ENCODE data around the gene MRNIP.

The MRNIP gene

GRCh38 chr5:179880848-179881590, 22.4 kb upstream of the MRNIP start:
- DNase-seq, result no peak
- Histone ChIP-seq H4K12ac (ENCODE audit: low read depth, low read length) (no peak overlapping the region), H3K79me1 (ENCODE audit: low read length) (no peaks in the 10 kb centered on the region), H4K91ac (ENCODE audit: low read depth, low read length) (no peak overlapping the region), H3K18ac (ENCODE audit: low read length) (no peak overlapping the region), H2AFZ (ENCODE audit: insufficient read depth, low read length, poor library complexity) (no peak overlapping the region), H3K9me3 (ENCODE audit: insufficient read depth, low read depth, low read length) (peaks cover 11% of the 10 kb centered on the region), H4K8ac (ENCODE audit: low read depth, low read length) (no peak overlapping the region), H3K14ac (ENCODE audit: low read length) (no peak overlapping the region), H3K4ac (ENCODE audit: low read depth, low read length) (no peak overlapping the region), H2BK12ac (ENCODE audit: low read length) (no peak overlapping the region), H2BK5ac (ENCODE audit: low read depth, low read length, poor library complexity) (no peak overlapping the region), H3K27ac (ENCODE audit: low read depth, low read length) (no peak overlapping the region), H2AK5ac (ENCODE audit: low read length) (no peak overlapping the region), H3K27me3 (ENCODE audit: insufficient read depth, low read length) (no peaks in the 10 kb centered on the region), H3K4me3 (ENCODE audit: low read depth, low read length) (no peak overlapping the region), H3K9ac (ENCODE audit: low read length) (no peak overlapping the region), H3K4me1 (ENCODE audit: control insufficient read depth in 1 of 2, insufficient read depth in 2 of 2, low read length in 2 of 2) (no peaks in the 10 kb centered on the region), H2BK120ac (ENCODE audit: insufficient read depth, low read length, poor library complexity) (no peak overlapping the region), H3K4me2 (ENCODE audit: low read length) (no peak overlapping the region), H3K36me3 (ENCODE audit: control insufficient read depth in 1 of 2, insufficient read depth in 2 of 2, low read length in 2 of 2) (peaks cover 49 to 63% of the 10 kb centered on the region in 2 experiments), H3K23ac (ENCODE audit: low read length) (no peak overlapping the region), H3K79me2 (ENCODE audit: control insufficient read depth, insufficient read depth, low read length, poor library complexity) (no peaks in the 10 kb centered on the region)
- WGBS (ENCODE audit: extremely low coverage, insufficient coverage, insufficient read length), result no CpG with 5 or more reads among the region's 25 CpGs

- Histone ChIP-seq H2AFZ (ENCODE audit: insufficient read depth, low read length, poor library complexity) (no peak overlapping the region), H3K36me3 (ENCODE audit: control insufficient read depth in 1 of 2, insufficient read depth in 2 of 2, low read length in 2 of 2) (peaks cover 48 to 61% of the 10 kb centered on the region in 2 experiments), H3K9ac (ENCODE audit: low read length) (no peak overlapping the region), H3K14ac (ENCODE audit: low read length) (no peak overlapping the region), H3K18ac (ENCODE audit: low read length) (no peak overlapping the region), H4K12ac (ENCODE audit: low read depth, low read length) (no peak overlapping the region), H2BK5ac (ENCODE audit: low read depth, low read length, poor library complexity) (no peak overlapping the region), H2BK120ac (ENCODE audit: insufficient read depth, low read length, poor library complexity) (no peak overlapping the region), H3K9me3 (ENCODE audit: insufficient read depth, low read depth, low read length) (peaks cover 12% of the 10 kb centered on the region), H3K27me3 (ENCODE audit: insufficient read depth, low read length) (no peaks in the 10 kb centered on the region), H4K91ac (ENCODE audit: low read depth, low read length) (no peak overlapping the region), H2BK12ac (ENCODE audit: low read length) (no peak overlapping the region), H3K4ac (ENCODE audit: low read depth, low read length) (no peak overlapping the region), H4K8ac (ENCODE audit: low read depth, low read length) (no peak overlapping the region), H3K79me1 (ENCODE audit: low read length) (no peaks in the 10 kb centered on the region), H2AK5ac (ENCODE audit: low read length) (no peak overlapping the region), H3K27ac (ENCODE audit: low read depth, low read length) (no peak overlapping the region), H3K4me2 (ENCODE audit: low read length) (no peak overlapping the region), H3K79me2 (ENCODE audit: control insufficient read depth, insufficient read depth, low read length, poor library complexity) (no peaks in the 10 kb centered on the region), H3K4me1 (ENCODE audit: control insufficient read depth in 1 of 2, insufficient read depth in 2 of 2, low read length in 2 of 2) (no peaks in the 10 kb centered on the region), H3K23ac (ENCODE audit: low read length) (no peak overlapping the region), H3K4me3 (ENCODE audit: low read depth, low read length) (no peak overlapping the region)
- no CpG with 5 or more reads among the region's 12 CpGs for WGBS (ENCODE audit: extremely low coverage, insufficient coverage, insufficient read length)
- DNase-seq, result no peak
Observed at GRCh38 chr5:179880066-179880650, 21.5 kb upstream of the MRNIP start.

- Histone ChIP-seq H2BK5ac (ENCODE audit: low read depth, low read length, poor library complexity) (no peak overlapping the region), H3K4me3 (ENCODE audit: low read depth, low read length) (no peak overlapping the region), H2AFZ (ENCODE audit: insufficient read depth, low read length, poor library complexity) (no peak overlapping the region), H3K18ac (ENCODE audit: low read length) (no peak overlapping the region), H3K36me3 (ENCODE audit: control insufficient read depth in 1 of 2, insufficient read depth in 2 of 2, low read length in 2 of 2) (peaks cover 50 to 63% of the 10 kb centered on the region in 2 experiments), H3K79me1 (ENCODE audit: low read length) (no peaks in the 10 kb centered on the region), H4K8ac (ENCODE audit: low read depth, low read length) (no peak overlapping the region), H4K91ac (ENCODE audit: low read depth, low read length) (no peak overlapping the region), H3K9ac (ENCODE audit: low read length) (no peak overlapping the region), H2AK5ac (ENCODE audit: low read length) (no peak overlapping the region), H3K4ac (ENCODE audit: low read depth, low read length) (no peak overlapping the region), H3K14ac (ENCODE audit: low read length) (no peak overlapping the region), H3K9me3 (ENCODE audit: insufficient read depth, low read depth, low read length) (peaks cover 11% of the 10 kb centered on the region), H2BK120ac (ENCODE audit: insufficient read depth, low read length, poor library complexity) (no peak overlapping the region), H3K27me3 (ENCODE audit: insufficient read depth, low read length) (no peaks in the 10 kb centered on the region), H3K4me2 (ENCODE audit: low read length) (no peak overlapping the region), H2BK12ac (ENCODE audit: low read length) (no peak overlapping the region), H3K27ac (ENCODE audit: low read depth, low read length) (no peak overlapping the region), H3K23ac (ENCODE audit: low read length) (no peak overlapping the region), H3K79me2 (ENCODE audit: control insufficient read depth, insufficient read depth, low read length, poor library complexity) (no peaks in the 10 kb centered on the region), H4K12ac (ENCODE audit: low read depth, low read length) (no peak overlapping the region), H3K4me1 (ENCODE audit: control insufficient read depth in 1 of 2, insufficient read depth in 2 of 2, low read length in 2 of 2) (no peaks in the 10 kb centered on the region)
- no CpG with 5 or more reads among the region's 13 CpGs for WGBS (ENCODE audit: extremely low coverage, insufficient coverage, insufficient read length)
- DNase-seq, result no peak
Observed at GRCh38 chr5:179879690-179880010, 21.0 kb upstream of the MRNIP start.

- Histone ChIP-seq H3K4me3 (ENCODE audit: low read depth, low read length) (no peak overlapping the region), H2BK12ac (ENCODE audit: low read length) (no peak overlapping the region), H3K79me2 (ENCODE audit: control insufficient read depth, insufficient read depth, low read length, poor library complexity) (no peaks in the 10 kb centered on the region), H2AFZ (ENCODE audit: insufficient read depth, low read length, poor library complexity) (no peak overlapping the region), H2BK5ac (ENCODE audit: low read depth, low read length, poor library complexity) (no peak overlapping the region), H3K79me1 (ENCODE audit: low read length) (no peaks in the 10 kb centered on the region), H4K8ac (ENCODE audit: low read depth, low read length) (no peak overlapping the region), H3K9ac (ENCODE audit: low read length) (no peak overlapping the region), H3K4me2 (ENCODE audit: low read length) (no peak overlapping the region), H3K27me3 (ENCODE audit: insufficient read depth, low read length) (no peaks in the 10 kb centered on the region), H3K9me3 (ENCODE audit: insufficient read depth, low read depth, low read length) (peaks cover 9% of the 10 kb centered on the region), H3K14ac (ENCODE audit: low read length) (no peak overlapping the region), H2BK120ac (ENCODE audit: insufficient read depth, low read length, poor library complexity) (no peak overlapping the region), H3K23ac (ENCODE audit: low read length) (no peak overlapping the region), H3K4me1 (ENCODE audit: control insufficient read depth in 1 of 2, insufficient read depth in 2 of 2, low read length in 2 of 2) (no peaks in the 10 kb centered on the region), H3K27ac (ENCODE audit: low read depth, low read length) (no peak overlapping the region), H2AK5ac (ENCODE audit: low read length) (no peak overlapping the region), H3K4ac (ENCODE audit: low read depth, low read length) (no peak overlapping the region), H3K18ac (ENCODE audit: low read length) (no peak overlapping the region), H4K91ac (ENCODE audit: low read depth, low read length) (no peak overlapping the region), H4K12ac (ENCODE audit: low read depth, low read length) (no peak overlapping the region), H3K36me3 (ENCODE audit: control insufficient read depth in 1 of 2, insufficient read depth in 2 of 2, low read length in 2 of 2) (peaks cover 53 to 63% of the 10 kb centered on the region in 2 experiments)
- no CpG with 5 or more reads among the region's 31 CpGs for WGBS (ENCODE audit: extremely low coverage, insufficient coverage, insufficient read length)
- DNase-seq, result no peak
Observed at GRCh38 chr5:179879003-179879689, 20.5 kb upstream of the MRNIP start.

Data from trophoblast cell (in vitro differentiated cells and primary cell).